Measurements from ENCODE around the gene ENDOV. TPM values are rescaled to one million over a fixed set of nuclear protein-coding genes. Genes with fewer than 3 reads are reported as not detected.

Gene ENDOV
- total and polyA plus RNA-seq, 8 donors, result 2.3 to 122 (median 13.2) TPM

DNA sequence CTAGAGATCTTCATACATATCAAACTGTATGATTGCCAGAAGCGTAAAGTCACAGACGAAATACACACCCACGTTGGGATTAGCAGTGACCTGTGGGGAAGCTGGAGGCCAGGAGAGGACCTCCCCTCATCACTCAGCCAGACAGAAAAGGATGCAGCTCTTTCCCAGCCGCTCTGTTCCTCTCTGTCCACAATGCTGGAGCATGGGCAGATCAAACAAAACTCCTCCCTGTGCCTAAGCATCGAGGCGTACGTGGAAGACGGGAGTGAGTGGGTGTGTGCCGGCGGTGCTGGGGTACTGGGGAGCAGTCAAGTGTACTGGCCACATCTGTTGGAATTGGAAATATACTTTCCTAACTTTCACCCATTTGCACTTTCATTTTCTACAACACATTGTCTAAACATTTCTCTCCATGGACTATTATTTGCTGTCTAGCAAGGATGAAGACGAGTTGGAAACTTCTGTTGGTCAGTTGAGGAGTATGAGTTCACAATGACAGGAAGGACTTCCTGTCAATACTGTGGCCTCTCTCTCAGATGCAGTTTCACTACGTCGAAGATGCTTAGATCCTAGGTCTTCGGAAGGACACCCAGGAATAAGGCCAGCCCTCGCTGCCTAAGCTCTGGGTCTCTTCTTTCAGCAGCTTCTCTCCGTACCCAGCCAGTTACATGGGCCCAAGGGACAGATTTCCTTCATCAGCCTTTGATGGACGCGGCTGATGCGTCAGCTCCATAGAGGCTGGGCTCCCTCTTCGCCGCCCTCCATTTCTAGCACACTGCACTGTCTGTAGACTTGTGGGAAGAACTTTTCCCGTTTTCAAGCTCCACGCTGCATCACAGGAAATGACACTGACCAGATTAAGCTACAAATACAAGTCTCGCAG is 30.6 kb upstream of the ENDOV start:
- 78 to 86% (median 85%) methylated on average over 24 of the region's 24 CpGs for WGBS, 5 donors
- no peak for DNase-seq
- Histone ChIP-seq H3K9me3 (no peaks in the 10 kb centered on the region), H3K27me3 (no peaks in the 10 kb centered on the region), H3K4me3 (no peak overlapping the region), H3K27ac (no peak overlapping the region), H3K4me1 (no peaks in the 10 kb centered on the region), H3K36me3 (peaks cover 91 to 100% (median 100%) of the 10 kb centered on the region in 4 donors)
- intact Hi-C loops (cut with DNase I; ENCODE audit: low total_unique reads), result loop anchor here (5.0 kb wide), 1 partner anchor 102 kb away; no protein-coding TSS in a partner anchor
- TF ChIP-seq EP300 (IDR thresholded peaks at IDR 0.05), result no peak
- TF ChIP-seq, protein P1, sequence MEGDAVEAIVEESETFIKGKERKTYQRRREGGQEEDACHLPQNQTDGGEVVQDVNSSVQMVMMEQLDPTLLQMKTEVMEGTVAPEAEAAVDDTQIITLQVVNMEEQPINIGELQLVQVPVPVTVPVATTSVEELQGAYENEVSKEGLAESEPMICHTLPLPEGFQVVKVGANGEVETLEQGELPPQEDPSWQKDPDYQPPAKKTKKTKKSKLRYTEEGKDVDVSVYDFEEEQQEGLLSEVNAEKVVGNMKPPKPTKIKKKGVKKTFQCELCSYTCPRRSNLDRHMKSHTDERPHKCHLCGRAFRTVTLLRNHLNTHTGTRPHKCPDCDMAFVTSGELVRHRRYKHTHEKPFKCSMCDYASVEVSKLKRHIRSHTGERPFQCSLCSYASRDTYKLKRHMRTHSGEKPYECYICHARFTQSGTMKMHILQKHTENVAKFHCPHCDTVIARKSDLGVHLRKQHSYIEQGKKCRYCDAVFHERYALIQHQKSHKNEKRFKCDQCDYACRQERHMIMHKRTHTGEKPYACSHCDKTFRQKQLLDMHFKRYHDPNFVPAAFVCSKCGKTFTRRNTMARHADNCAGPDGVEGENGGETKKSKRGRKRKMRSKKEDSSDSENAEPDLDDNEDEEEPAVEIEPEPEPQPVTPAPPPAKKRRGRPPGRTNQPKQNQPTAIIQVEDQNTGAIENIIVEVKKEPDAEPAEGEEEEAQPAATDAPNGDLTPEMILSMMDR (IDR thresholded peaks at IDR 0.05), result no peak
- no peak for TF ChIP-seq POLR2A (IDR thresholded peaks at IDR 0.05)
- TF ChIP-seq POLR2AphosphoS5 (IDR thresholded peaks at IDR 0.05), result no peak

DNA sequence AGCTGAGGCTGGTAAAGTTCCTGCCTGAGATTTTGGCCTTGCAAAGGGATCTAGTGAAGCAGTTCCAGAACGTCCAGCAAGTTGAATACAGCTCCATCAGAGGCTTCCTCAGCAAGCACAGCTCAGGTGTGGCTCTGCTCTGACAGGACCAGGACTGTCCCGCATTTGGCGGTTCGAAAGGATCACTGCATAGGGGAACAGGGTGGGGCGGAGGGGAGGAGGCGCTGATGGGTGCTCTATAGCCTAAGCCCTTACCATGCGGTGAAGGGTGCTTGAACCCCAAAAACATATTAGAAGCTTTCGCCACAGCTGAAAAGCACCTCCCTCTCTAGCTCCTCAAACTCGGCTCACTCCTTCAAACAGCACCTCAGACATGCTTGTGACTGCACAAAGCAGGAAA is 29.9 kb upstream of the ENDOV start:
- peaks cover 91 to 100% (median 100%) of the 10 kb centered on the region in 4 donors for H3K36me3 ChIP-seq
- H3K27ac ChIP-seq, result no peak overlapping the region
- intact Hi-C loops (cut with DNase I; ENCODE audit: low total_unique reads), result no loop called here
- 88 to 93% (median 93%) methylated on average over 9 of the region's 9 CpGs for WGBS, 5 donors
- DNase-seq, result no peak
- no peaks in the 10 kb centered on the region for H3K4me1 ChIP-seq
- H3K9me3 ChIP-seq, result no peaks in the 10 kb centered on the region
- no peak overlapping the region for H3K4me3 ChIP-seq
- no peaks in the 10 kb centered on the region for H3K27me3 ChIP-seq
- TF ChIP-seq POLR2AphosphoS5 (IDR thresholded peaks at IDR 0.05) (no peak), EP300 (IDR thresholded peaks at IDR 0.05) (no peak), POLR2A (IDR thresholded peaks at IDR 0.05) (no peak)
- TF ChIP-seq, protein P1 (IDR thresholded peaks at IDR 0.05), result no peak

DNA sequence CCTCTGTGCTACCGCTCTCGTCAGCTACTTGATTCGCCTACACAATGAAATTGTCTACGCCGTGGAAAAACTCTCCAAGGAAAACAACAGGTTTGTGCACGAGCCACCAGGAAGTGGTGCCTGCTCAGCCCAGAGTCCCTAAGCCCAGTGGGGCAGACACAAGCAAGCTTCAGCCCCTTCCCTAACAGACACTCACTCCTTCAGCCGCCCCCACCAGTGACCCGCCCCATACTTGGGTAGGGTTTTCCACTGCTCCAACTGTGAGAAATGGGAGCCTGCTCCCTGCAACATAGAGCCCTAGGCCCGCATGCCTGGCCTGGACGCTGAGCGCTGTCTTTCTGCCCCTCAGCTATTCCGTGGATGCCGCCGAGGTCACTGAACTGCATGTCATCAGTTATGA is 28.6 kb upstream of the ENDOV start:
- no peak for DNase-seq
- Histone ChIP-seq H3K9me3 (no peaks in the 10 kb centered on the region), H3K4me3 (no peak overlapping the region), H3K27ac (no peak overlapping the region), H3K4me1 (no peaks in the 10 kb centered on the region), H3K36me3 (peaks cover 91 to 100% (median 100%) of the 10 kb centered on the region in 4 donors), H3K27me3 (no peaks in the 10 kb centered on the region)
- intact Hi-C loops (cut with DNase I; ENCODE audit: low total_unique reads), result no loop called here
- no peak for TF ChIP-seq POLR2AphosphoS5 (IDR thresholded peaks at IDR 0.05)
- TF ChIP-seq EP300 (IDR thresholded peaks at IDR 0.05), result no peak
- TF ChIP-seq, protein P1 (IDR thresholded peaks at IDR 0.05), result no peak
- no peak for TF ChIP-seq POLR2A (IDR thresholded peaks at IDR 0.05)
- 92 to 95% (median 95%) methylated on average over 14 of the region's 14 CpGs for WGBS, 5 donors

DNA sequence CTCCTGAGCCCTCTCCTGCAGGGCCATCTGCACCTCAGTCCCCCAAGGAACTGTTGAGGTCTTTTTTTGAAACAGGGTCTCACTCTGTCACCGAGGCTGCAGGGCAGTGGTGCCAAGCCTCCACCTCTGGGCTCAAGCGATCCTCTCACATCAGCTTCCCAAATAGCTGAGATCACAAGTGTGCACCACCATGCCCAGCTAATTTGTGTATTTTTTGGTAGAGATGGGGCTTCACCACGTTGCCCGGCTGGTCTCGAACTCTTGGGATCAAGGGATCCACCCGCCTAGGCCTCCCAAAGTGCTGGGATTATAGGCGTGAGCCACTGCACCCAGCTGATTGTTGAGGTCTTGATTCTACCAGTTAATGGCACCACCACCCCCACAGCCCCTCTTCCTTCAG is 27.9 kb upstream of the ENDOV start:
- Histone ChIP-seq H3K4me1 (no peaks in the 10 kb centered on the region), H3K27ac (no peak overlapping the region), H3K4me3 (no peak overlapping the region), H3K27me3 (no peaks in the 10 kb centered on the region), H3K36me3 (peaks cover 88 to 100% (median 100%) of the 10 kb centered on the region in 4 donors), H3K9me3 (no peaks in the 10 kb centered on the region)
- DNase-seq, result no peak
- 84 to 96% (median 93%) methylated on average over 6 to 7 of the region's 7 CpGs for WGBS, 5 donors
- intact Hi-C loops (cut with DNase I; ENCODE audit: low total_unique reads), result no loop called here
- no peak for TF ChIP-seq EP300 (IDR thresholded peaks at IDR 0.05)
- TF ChIP-seq POLR2A (IDR thresholded peaks at IDR 0.05), result no peak
- no peak for TF ChIP-seq POLR2AphosphoS5 (IDR thresholded peaks at IDR 0.05)
- TF ChIP-seq, protein P1 (IDR thresholded peaks at IDR 0.05), result no peak

All from stomach (tissue), 9 donors.